ENCODE measurements around the gene MED25. TPM values are rescaled to one million over a fixed set of nuclear protein-coding genes. Genes with fewer than 3 reads are reported as not detected.
"Not testable (repeated sequence)": the region's sequence is repeated elsewhere in the genome, so short reads cannot be mapped to it uniquely, and the experiment has no call there.

MED25 gene
- total RNA-seq, 1 donor from 2014 or later = 13.4 TPM

DNA sequence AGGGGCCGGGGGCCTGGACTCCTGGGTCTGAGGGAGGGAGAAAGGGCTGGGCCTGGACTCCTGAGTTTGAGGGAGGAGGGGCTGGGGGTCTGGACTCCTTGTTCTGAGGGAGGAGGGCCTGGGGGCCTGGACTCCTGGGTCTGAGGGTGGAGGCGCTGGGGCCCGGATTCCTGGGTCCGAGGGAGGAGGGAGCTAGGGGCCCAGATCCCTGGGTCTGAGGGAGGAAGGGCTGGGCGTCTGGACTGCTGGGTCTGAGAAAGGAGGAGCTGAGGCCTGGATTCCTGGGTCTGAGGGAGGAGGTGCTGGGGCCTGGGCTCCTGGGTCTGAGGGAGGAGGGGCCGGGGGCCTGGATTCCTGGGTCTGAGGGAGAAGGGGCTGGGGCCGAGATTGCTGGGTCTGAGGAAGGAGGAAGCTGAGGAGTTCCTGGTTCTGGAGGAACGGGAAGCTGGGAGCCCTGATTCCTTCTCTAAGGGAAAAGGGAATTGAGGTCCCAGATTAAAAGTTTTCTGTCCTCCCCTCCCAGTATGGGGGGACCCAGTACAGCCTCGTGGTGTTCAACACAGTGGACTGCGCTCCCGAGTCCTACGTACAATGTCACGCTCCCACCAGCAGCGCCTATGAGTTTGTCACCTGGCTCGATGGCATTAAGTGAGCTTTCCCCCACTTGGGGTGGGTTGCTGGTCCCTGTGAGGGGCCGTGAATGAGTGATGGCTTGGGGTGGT is 721 bp downstream of the MED25 start:
- peak; percentile 25 for DNase-seq

DNA sequence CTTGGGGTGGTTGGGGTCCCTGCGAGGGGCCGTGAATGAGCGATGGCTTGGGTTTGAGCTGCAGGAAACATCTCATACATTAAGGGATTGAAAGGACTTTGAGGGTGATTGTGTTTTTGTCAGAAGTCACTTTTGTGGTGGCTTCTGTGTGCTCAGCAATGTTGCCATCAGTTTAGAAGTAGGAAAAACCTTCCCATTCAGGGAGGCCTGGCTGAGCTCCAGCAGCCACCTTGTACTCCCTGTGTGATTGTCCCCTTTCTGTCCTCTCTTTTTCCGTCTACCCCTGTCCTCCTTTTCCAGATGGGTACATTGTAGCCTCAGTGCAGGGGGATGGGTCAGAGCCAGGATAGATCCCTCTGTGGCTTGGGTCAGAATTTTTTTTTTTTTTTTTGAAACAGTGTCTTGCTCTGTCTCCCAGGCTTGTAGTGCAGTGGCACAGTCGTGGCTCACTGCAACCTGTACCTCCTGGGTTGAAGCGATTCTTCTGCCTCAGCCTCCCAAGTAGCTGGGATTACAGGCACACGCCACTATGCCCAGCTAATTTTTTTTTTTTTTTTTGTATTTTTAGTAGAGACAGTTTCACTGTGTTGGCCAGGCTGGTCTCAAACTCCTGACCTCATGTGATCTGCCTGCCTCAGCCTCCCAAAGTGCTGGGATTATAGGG is 1.5 kb downstream of the MED25 start:
- not testable (repeated sequence) for DNase-seq

DNA sequence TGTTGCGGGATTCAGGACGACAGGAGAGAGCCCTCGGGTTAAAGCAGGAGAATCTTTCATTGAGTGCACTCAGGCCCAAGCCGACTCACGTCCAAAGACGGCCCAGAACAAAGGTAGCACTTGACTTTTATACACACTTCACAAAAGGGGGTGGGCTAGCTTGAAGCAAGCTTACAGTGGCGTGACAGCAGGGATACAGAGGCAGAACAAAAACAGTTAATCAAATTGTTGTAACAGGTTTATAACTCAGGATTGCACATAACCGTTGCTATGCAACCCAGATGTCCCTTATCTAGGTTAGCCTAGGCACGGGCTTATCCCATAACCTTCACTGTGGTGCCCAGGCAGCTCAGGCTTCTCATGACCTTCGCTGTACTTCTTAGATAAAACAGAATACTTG is 2.0 kb downstream of the MED25 start:
- DNase-seq = no peak

DNA sequence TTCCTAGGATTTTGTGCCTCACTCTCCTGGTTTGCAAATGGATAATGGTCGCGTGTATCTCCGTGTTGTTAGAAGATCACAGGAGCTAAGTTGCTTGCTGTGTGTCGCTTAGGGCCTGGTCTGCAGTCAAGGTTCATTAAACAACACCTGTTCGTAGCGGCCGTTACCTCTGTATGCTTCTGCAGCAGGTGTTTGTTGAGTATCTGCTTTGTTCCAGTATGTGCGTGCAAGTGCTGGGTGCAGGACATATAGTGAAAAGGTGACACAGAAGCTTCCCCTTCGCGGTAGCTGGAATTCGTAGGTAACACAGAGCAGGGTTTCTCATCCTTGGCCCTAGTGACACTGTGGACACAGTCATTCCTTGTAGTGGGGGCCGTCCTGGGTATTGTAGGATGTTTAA is 5.4 kb downstream of the MED25 start:
- DNase-seq = no peak

DNA sequence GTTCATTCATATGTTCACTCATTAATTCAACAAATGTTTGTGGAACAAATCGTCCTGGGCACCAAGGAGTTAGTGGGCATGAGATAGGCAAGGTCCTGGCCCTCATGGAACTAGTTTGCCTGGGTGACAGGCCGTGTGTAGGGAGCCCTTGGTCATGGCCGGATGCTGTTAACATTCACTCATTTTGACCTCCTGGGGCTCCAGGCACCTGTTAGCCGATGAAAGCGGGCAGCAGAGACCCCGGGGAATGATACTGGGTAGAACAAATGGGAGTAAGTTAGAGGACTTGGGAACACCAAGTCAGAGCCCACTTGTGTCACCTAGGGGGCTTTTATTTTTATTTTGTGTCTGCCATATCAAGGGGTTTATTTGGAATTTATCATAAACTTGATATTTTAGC is 6.6 kb downstream of the MED25 start:
- no peak for DNase-seq

DNA sequence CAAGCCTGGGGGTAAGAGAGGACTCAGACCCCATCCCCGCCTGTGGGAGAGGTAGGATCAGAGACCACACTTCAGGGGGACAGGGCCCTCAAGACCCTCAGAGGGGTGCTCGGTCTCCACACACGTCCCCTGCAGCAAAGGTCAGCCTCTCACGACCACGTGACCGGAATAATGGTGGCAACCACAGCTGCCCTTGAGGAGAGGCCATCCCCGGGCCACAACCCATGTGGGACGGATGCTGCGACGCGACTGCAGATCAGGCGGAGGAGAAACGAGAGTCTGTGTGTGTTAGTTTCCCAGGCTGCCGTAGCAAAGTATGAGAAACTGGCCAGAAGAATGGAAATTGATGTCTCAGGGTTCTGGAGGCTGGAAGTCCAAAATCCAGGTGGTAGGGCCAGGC is 8.9 kb downstream of the MED25 start:
- DNase-seq = no peak

DNA sequence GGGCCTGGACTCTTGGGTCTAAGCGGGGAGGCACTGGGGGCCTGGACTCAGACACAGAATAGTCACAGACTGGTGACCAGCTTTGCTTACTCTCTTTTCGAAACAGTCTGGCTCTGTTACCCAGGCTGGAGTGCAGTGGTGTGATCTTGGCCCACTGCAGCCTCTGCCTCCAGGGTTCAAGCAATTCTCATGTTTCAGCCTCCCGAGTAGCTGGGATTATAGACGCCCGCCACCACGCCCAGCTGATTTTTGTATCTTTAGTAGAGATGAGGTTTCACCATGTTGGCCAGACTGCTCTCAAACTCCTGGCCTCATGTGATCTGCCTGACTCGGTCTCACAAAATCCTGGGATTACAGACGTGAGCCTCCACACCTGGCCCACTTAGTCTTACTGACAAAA is 11.1 kb downstream of the MED25 start:
- no peak for DNase-seq

DNA sequence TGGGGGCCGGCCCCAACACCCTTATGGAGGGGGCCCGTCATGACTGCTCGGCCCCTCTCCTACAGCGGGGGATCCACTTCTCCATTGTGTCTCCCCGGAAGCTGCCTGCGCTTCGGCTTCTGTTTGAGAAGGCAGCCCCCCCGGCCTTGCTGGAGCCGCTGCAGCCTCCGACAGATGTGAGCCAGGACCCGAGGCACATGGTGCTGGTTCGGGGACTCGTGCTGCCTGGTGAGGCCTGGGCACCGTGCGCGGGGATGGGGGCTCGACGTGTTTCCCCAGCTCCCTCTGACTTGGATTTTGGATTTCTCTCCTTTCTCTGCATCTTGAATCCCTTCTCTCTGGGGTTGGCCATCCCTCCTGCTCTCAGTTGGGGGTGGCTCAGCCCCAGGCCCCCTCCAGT is 11.6 kb downstream of the MED25 start:
- DNase-seq = no peak

DNA sequence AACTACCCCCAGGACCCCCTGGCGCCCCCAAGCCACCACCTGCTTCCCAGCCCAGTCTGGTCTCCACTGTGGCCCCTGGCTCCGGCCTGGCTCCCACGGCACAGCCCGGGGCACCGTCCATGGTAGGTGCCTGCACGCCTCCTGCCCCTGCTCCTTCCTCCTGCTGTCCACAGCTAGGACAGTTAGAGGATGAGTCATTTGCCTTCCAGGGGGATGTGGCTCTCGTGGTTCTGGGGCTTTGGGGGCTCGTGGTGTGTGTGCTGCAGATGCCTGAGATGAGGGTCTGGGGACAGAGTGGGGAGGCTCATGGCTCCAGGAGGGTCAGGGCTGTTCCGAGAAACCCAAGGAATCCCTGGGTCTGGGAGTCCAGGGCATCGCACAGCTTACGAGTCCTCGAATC is 12.7 kb downstream of the MED25 start:
- no peak for DNase-seq

DNA sequence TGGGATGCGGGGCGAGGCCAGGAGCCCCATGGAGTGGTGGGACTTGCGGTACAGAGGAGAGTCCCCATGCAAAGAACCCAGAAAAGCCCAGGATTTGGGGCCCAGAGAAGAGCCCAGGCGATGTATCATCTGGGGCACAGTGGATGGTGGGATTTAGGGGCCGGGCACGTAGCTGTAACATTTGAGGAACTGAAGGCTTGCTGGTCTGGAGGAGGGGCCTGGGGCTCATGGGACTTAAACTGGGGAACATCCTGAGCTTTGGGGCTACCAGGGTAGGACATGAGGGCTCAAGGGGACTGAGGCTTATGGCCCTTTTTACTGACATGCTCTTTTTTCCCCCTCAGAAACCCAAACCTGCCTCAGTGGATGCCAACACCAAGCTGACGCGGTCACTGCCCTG is 13.5 kb downstream of the MED25 start:
- no peak for DNase-seq

DNA sequence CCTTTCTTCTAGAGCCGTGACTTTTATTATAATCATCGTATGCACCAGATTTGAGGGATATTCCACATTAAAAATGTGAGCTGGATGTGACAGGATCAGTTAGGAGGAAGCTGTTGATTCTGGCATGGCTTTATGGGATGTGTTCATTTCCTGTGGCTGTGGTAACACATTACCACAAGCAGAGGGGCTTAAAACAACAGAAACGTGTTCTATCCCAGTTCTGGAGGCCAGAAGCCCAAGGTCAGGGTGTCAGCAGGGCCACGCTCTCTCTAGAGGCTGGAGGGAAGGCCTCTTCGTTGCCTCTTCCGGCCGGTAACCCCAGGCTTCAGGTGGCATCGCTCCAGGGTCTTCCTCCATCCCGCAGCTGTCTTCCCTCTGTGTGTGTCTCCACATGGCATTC is 14.5 kb downstream of the MED25 start:
- peak; percentile 58 for DNase-seq

DNA sequence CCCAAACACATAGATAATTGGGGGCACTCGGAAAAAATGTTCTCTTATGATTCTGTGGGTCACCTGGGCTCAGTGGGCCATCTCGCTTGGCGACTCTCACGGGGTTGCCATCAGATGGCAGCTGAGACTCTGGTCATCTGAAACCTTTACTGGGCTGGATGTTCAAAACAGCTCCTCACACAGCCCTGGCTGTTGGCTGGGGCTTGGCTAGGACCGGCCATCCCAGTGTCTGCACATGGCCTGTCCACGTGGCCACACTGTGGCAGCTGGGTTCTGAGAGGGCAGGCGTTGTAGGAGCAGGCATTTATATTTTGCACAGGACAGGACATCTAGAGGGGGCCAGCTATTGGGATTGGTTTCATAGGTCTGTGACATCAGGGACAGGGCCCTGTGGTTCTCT is 15.5 kb downstream of the MED25 start:
- DNase-seq = no peak

DNA sequence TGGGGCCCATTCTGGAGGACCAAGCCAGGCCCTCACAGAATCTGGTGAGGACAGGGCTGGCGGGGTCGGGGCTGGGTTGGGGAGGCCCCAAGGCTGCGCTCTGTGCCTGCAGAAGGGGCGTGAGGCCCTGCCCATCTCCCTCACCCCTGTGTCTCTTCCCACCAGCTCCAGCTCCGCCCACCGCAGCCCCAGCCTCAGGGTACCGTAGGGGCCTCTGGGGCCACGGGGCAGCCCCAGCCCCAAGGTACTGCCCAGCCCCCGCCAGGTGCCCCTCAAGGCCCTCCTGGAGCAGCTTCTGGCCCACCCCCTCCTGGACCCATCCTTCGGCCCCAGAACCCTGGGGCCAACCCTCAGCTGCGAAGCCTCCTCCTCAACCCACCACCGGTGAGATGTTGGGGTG is 17.5 kb downstream of the MED25 start:
- no peak for DNase-seq

DNA sequence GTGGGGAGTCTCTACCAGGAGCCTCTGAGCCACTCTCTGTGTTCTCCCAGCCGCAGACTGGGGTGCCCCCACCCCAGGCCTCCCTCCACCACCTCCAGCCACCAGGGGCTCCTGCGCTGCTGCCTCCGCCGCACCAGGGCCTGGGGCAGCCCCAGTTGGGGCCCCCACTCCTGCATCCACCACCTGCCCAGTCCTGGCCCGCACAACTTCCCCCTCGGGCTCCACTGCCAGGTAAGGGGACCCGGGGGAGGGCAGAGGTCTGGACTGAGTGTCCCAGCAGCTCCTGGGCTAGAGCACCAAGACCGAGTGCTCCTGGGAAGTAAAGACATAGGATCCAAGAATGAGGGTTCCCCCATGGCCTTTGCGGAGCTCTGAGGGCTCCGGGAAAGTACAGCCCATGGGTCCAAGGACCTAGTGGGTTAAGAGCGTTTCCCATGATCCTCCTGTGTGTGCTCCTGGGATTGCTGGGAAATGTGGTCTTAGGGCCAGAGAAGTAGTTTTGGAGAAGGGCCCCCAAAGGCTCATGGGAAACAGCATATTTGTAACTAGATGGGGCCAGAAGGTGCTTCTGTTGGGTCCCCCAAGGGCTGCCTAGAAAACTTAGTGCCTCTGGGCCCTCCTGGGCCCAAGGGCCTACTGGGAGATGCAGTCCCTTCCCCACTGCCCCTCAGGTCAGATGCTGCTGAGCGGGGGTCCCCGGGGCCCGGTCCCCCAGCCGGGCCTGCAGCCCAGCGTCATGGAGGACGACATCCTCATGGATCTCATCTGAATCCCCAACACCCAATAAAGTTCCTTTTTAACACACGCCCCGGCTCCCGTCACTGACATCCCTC is 18.3 kb downstream of the MED25 start:
- no peak for DNase-seq

DNA sequence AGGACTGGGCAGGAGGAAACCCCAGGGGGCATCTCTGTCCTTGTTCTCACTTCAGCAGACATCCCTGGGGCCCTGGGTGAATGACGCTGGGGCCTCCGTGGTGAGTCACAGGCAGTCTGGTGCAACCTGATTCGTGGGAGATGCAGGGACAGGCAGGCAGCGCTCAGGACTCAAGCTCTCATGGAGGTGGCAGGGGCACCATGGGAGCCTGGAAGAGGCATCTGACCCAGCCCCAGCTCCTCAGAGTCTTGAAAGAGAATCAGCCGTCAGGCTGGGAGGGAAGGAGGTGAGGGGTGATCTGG is 18.9 kb downstream of the MED25 start:
- DNase-seq = no peak

DNA sequence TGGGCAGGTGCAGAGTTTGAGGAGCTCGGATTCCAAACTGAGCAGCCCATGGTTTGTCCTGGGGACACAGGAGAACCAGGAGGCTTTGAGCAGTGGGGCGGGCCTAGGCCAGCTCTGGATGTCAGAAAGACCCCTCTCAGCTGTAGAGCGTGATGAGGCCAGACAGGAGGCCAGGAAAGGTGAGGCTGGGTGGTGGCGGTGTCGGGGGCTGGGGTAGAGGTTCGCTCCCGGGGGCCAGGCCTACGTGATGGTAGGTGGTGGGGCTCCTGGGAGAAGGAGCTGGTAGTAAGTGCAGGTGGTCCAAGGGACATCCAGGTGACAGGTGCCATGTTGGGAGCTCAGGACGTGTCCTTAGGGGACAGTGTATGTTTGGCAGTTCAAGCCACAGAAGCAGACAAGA is 19.3 kb downstream of the MED25 start:
- DNase-seq = no peak

DNA sequence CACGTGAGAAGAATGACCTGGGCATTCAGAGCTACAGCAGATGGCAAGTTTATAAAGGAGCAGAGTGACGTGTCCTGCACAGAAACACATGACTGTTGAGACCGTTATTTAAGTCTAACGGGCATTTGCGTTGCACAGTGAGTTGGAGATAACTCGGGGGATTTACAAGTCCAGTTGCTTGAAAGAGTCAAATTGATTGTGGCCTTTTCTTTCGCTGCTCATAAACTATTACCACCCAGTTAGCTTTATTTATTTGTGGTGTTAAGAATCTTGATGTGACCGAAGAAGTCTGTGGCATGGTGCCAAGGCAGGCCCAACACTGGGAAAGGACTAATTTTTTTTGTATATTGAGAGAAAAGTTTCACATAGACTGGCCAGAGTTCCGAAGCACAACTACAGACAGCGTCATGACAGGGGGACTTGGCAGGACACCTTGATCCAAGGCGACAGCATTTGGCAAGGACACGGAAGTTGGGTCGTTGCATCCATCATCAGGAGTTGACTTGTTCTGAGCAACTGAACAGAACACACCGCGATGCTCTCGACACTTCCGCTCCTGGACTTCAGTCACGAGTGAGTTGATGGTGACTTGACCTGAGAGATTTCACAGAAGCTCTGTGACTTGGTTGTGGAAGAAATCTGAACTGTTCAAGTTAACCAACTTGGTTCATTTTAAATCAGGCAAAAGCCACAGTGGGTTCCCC is 20.9 kb downstream of the MED25 start:
- DNase-seq = no peak

DNA sequence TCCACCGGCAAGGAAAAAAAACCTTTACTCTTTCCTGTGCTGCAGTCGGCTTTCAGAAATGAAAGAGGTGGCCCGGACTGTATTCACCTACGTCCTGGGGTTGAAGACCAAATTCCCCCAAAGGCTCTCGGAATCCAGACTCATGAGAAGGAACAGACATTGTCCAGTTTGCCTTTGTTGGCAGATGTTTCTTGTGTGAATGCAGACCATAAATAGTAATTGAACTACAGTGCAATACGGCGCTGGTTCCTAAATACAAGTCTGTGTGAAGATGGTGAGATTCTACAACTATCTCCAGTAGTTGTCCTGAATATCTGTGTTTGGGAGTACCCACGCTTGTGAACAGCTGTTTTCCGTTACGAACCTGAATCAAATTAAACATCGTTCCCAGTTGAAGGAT is 21.6 kb downstream of the MED25 start:
- DNase-seq = no peak

DNA sequence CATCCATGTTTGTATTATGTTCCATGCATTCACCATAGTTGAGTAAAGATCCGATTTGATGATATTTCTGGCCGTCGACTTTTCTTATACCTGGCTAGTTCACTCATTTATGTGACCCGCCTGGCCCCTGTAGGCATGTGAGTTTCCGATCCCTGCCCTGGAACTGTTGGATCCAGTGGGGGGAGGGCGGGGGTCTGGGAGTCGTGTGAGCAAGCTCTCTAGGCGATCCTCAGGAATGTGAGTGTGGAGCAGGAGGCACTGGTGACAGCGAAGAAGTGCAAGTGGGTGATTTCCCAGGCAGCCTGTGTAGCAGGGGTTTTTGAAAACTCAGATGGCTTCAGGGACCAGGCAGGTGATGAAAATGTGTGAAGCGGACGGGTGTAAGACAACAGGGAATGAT is 22.2 kb downstream of the MED25 start:
- DNase-seq = no peak

DNA sequence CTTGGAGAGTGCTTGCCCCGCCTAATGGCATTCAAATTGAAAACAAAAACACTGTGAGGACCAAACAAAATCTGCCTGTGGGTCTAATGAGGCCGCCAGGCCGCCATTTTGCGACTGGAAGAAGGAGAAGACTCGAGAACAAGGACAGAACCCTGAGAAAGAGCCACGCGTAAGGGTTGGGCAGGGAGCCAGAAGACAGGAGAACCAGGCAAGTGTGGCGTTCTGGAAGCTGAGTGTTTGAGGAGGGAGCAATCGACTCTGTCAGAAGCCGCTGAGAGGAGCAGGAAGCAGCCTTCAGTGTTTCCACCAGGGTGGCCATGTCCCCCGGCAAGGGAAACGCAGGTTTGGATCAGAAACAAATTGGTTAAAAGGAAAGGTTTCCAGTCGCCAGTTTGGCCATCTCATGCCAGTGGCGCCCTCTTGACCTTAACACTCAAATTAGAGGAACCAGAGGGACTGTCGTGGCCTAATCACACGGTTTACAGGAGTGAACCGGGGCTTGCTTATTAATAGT is 22.7 kb downstream of the MED25 start:
- DNase-seq = no peak

DNA sequence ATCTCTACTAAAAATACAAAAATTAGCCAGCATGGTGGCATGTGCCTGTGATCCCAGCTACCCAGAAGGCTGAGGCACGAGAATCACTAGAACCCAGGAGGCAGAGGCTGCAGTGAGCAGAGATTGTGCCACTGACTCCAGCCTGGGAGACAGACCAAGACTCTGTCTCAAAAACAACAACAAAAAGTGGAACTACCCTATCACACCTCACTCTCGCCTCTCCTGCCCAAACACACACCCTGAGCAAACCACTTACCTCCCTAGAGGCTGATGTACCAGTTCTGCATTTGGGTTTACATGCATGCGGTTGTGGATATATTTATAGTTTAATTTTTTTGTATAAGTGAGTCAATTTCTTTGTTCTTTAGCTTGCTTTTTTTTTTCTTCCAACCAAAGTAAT is 25.2 kb downstream of the MED25 start:
- no peak for DNase-seq

DNA sequence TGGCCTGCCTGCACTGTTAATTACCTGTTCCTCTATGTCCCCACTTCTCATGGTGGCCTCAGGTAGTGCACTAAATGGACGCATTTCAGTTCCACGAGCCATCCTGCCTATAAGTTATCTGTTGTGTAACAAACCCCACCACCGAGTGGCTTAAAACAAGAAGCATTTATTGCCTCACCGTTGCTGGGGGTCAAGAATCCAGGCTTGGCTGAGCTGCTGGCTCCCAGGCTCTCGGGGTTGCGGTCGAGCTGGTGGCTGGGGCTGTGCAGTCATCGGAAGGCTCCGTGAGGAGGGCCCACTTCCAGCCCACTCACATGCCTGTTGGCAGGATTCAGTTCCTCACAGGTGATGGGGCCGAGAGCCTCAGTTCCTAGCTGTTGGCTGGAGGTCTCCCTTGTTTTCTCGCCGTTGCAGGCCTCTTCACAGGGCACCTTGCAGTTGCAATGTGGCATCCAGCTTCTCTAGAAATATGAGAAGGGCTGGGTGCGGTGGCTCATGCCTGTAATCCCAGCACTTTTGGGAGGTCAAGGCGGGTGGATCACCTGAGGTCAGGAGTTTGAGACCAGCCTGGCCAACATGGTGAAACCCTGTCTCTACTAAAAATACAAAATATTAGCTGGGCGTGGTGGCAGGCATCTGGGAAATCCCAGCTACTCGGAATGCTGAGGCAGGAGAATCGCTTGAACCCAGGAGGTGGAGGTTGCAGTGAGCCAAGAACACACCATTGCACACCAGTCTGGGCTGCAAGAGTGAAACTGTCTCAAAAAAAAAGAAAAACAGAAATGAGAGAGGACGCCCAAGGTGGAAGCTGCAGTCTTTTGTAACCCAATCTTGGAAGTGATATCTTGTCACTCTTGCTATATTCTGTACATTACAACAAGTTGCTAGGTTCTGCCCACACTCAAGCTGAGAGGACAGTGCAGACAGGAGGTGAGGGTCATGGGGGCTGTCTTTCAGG is 26.3 kb downstream of the MED25 start:
- DNase-seq = no peak
